Measurements from ENCODE around the gene SPOCK3.

Gene SPOCK3

GRCh38 chr4:167114416-167114971 is 119.8 kb downstream of the SPOCK3 start:
- Histone ChIP-seq H3K9ac (ENCODE audit: low read depth in 1 of 2, low read length in 2 of 2) (no peak overlapping the region), H3K27ac (ENCODE audit: low read depth in 2 of 2, low read length in 2 of 2) (no peak overlapping the region), H3K27me3 (ENCODE audit: control insufficient read depth in 2 of 2, insufficient read depth in 2 of 2, low read length in 2 of 2) (no peaks in the 10 kb centered on the region), H3K36me3 (ENCODE audit: control insufficient read depth in 2 of 2, insufficient read depth in 2 of 2, low read length in 2 of 2) (no peaks in the 10 kb centered on the region), H3K4me3 (ENCODE audit: low read length in 2 of 2) (no peak overlapping the region), H3K4me1 (ENCODE audit: control insufficient read depth in 2 of 2, insufficient read depth in 2 of 2, low read length in 2 of 2) (no peaks in the 10 kb centered on the region), H3K9me3 (ENCODE audit: control insufficient read depth in 2 of 2, low read length in 2 of 2) (no peaks in the 10 kb centered on the region)

- Histone ChIP-seq H3K36me3 (ENCODE audit: control insufficient read depth in 2 of 2, insufficient read depth in 2 of 2, low read length in 2 of 2) (no peaks in the 10 kb centered on the region), H3K27me3 (ENCODE audit: control insufficient read depth in 2 of 2, insufficient read depth in 2 of 2, low read length in 2 of 2) (no peaks in the 10 kb centered on the region), H3K27ac (ENCODE audit: low read depth in 2 of 2, low read length in 2 of 2) (no peak overlapping the region), H3K4me1 (ENCODE audit: control insufficient read depth in 2 of 2, insufficient read depth in 2 of 2, low read length in 2 of 2) (no peaks in the 10 kb centered on the region), H3K4me3 (ENCODE audit: low read length in 2 of 2) (no peak overlapping the region), H3K9ac (ENCODE audit: low read depth in 1 of 2, low read length in 2 of 2) (no peak overlapping the region), H3K9me3 (ENCODE audit: control insufficient read depth in 2 of 2, low read length in 2 of 2) (no peaks in the 10 kb centered on the region)
These were observed 122.7 kb downstream of the SPOCK3 start for GRCh38 chr4:167111622-167112021.

- H3K27ac ChIP-seq (ENCODE audit: low read depth in 2 of 2, low read length in 2 of 2): no peak overlapping the region
- no peaks in the 10 kb centered on the region for H3K27me3 ChIP-seq (ENCODE audit: control insufficient read depth in 2 of 2, insufficient read depth in 2 of 2, low read length in 2 of 2)
- H3K9ac ChIP-seq (ENCODE audit: low read depth in 1 of 2, low read length in 2 of 2): no peak overlapping the region
These were observed 123.2 kb downstream of the SPOCK3 start for GRCh38 chr4:167111092-167111491.

GRCh38 chr4:167109859-167110258 is 124.4 kb downstream of the SPOCK3 start:
- Histone ChIP-seq H3K4me1 (ENCODE audit: control insufficient read depth in 2 of 2, insufficient read depth in 2 of 2, low read length in 2 of 2) (no peaks in the 10 kb centered on the region), H3K4me3 (ENCODE audit: low read length in 2 of 2) (no peak overlapping the region), H3K36me3 (ENCODE audit: control insufficient read depth in 2 of 2, insufficient read depth in 2 of 2, low read length in 2 of 2) (no peaks in the 10 kb centered on the region), H3K27me3 (ENCODE audit: control insufficient read depth in 2 of 2, insufficient read depth in 2 of 2, low read length in 2 of 2) (no peaks in the 10 kb centered on the region), H3K27ac (ENCODE audit: low read depth in 2 of 2, low read length in 2 of 2) (no peak overlapping the region), H3K9ac (ENCODE audit: low read depth in 1 of 2, low read length in 2 of 2) (no peak overlapping the region), H3K9me3 (ENCODE audit: control insufficient read depth in 2 of 2, low read length in 2 of 2) (no peaks in the 10 kb centered on the region)

More at GRCh38 chr4:167111092-167111491, 123.2 kb downstream of the SPOCK3 start:
- Histone ChIP-seq H3K4me1 (ENCODE audit: control insufficient read depth in 2 of 2, insufficient read depth in 2 of 2, low read length in 2 of 2) (no peaks in the 10 kb centered on the region), H3K4me3 (ENCODE audit: low read length in 2 of 2) (no peak overlapping the region), H3K36me3 (ENCODE audit: control insufficient read depth in 2 of 2, insufficient read depth in 2 of 2, low read length in 2 of 2) (no peaks in the 10 kb centered on the region), H3K9me3 (ENCODE audit: control insufficient read depth in 2 of 2, low read length in 2 of 2) (no peaks in the 10 kb centered on the region)

- no peak overlapping the region for H3K9ac ChIP-seq (ENCODE audit: low read depth in 1 of 2, low read length in 2 of 2)
- H3K36me3 ChIP-seq (ENCODE audit: control insufficient read depth in 2 of 2, insufficient read depth in 2 of 2, low read length in 2 of 2): no peaks in the 10 kb centered on the region
- no peak overlapping the region for H3K4me3 ChIP-seq (ENCODE audit: low read length in 2 of 2)
- H3K27ac ChIP-seq (ENCODE audit: low read depth in 2 of 2, low read length in 2 of 2): no peak overlapping the region
- no peaks in the 10 kb centered on the region for H3K4me1 ChIP-seq (ENCODE audit: control insufficient read depth in 2 of 2, insufficient read depth in 2 of 2, low read length in 2 of 2)
- no peaks in the 10 kb centered on the region for H3K9me3 ChIP-seq (ENCODE audit: control insufficient read depth in 2 of 2, low read length in 2 of 2)
- H3K27me3 ChIP-seq (ENCODE audit: control insufficient read depth in 2 of 2, insufficient read depth in 2 of 2, low read length in 2 of 2): no peaks in the 10 kb centered on the region
These were observed 128.4 kb downstream of the SPOCK3 start for GRCh38 chr4:167105857-167106256.

- Histone ChIP-seq H3K4me3 (ENCODE audit: low read length in 2 of 2) (no peak overlapping the region), H3K9ac (ENCODE audit: low read depth in 1 of 2, low read length in 2 of 2) (no peak overlapping the region), H3K9me3 (ENCODE audit: control insufficient read depth in 2 of 2, low read length in 2 of 2) (no peaks in the 10 kb centered on the region), H3K27me3 (ENCODE audit: control insufficient read depth in 2 of 2, insufficient read depth in 2 of 2, low read length in 2 of 2) (no peaks in the 10 kb centered on the region), H3K36me3 (ENCODE audit: control insufficient read depth in 2 of 2, insufficient read depth in 2 of 2, low read length in 2 of 2) (no peaks in the 10 kb centered on the region), H3K4me1 (ENCODE audit: control insufficient read depth in 2 of 2, insufficient read depth in 2 of 2, low read length in 2 of 2) (no peaks in the 10 kb centered on the region), H3K27ac (ENCODE audit: low read depth in 2 of 2, low read length in 2 of 2) (no peak overlapping the region)
These were observed 131.8 kb downstream of the SPOCK3 start for GRCh38 chr4:167102475-167102874.

GRCh38 chr4:167101035-167101434 is 133.3 kb downstream of the SPOCK3 start:
- no peaks in the 10 kb centered on the region for H3K9me3 ChIP-seq (ENCODE audit: control insufficient read depth in 2 of 2, low read length in 2 of 2)
- H3K9ac ChIP-seq (ENCODE audit: low read depth in 1 of 2, low read length in 2 of 2): no peak overlapping the region
- no peak overlapping the region for H3K4me3 ChIP-seq (ENCODE audit: low read length in 2 of 2)
- H3K27me3 ChIP-seq (ENCODE audit: control insufficient read depth in 2 of 2, insufficient read depth in 2 of 2, low read length in 2 of 2): no peaks in the 10 kb centered on the region
- no peak overlapping the region for H3K27ac ChIP-seq (ENCODE audit: low read depth in 2 of 2, low read length in 2 of 2)
- H3K4me1 ChIP-seq (ENCODE audit: control insufficient read depth in 2 of 2, insufficient read depth in 2 of 2, low read length in 2 of 2): no peaks in the 10 kb centered on the region
- no peaks in the 10 kb centered on the region for H3K36me3 ChIP-seq (ENCODE audit: control insufficient read depth in 2 of 2, insufficient read depth in 2 of 2, low read length in 2 of 2)

- Histone ChIP-seq H3K4me1 (ENCODE audit: control insufficient read depth in 2 of 2, insufficient read depth in 2 of 2, low read length in 2 of 2) (no peaks in the 10 kb centered on the region), H3K9me3 (ENCODE audit: control insufficient read depth in 2 of 2, low read length in 2 of 2) (no peaks in the 10 kb centered on the region), H3K27ac (ENCODE audit: low read depth in 2 of 2, low read length in 2 of 2) (no peak overlapping the region), H3K27me3 (ENCODE audit: control insufficient read depth in 2 of 2, insufficient read depth in 2 of 2, low read length in 2 of 2) (no peaks in the 10 kb centered on the region), H3K9ac (ENCODE audit: low read depth in 1 of 2, low read length in 2 of 2) (no peak overlapping the region), H3K4me3 (ENCODE audit: low read length in 2 of 2) (no peak overlapping the region), H3K36me3 (ENCODE audit: control insufficient read depth in 2 of 2, insufficient read depth in 2 of 2, low read length in 2 of 2) (no peaks in the 10 kb centered on the region)
These were observed 134.2 kb downstream of the SPOCK3 start for GRCh38 chr4:167100120-167100519.

GRCh38 chr4:167088115-167088514 is 146.2 kb downstream of the SPOCK3 start:
- Histone ChIP-seq H3K4me3 (ENCODE audit: low read length in 2 of 2) (no peak overlapping the region), H3K27me3 (ENCODE audit: control insufficient read depth in 2 of 2, insufficient read depth in 2 of 2, low read length in 2 of 2) (no peaks in the 10 kb centered on the region), H3K27ac (ENCODE audit: low read depth in 2 of 2, low read length in 2 of 2) (no peak overlapping the region), H3K9ac (ENCODE audit: low read depth in 1 of 2, low read length in 2 of 2) (no peak overlapping the region), H3K9me3 (ENCODE audit: control insufficient read depth in 2 of 2, low read length in 2 of 2) (no peaks in the 10 kb centered on the region), H3K4me1 (ENCODE audit: control insufficient read depth in 2 of 2, insufficient read depth in 2 of 2, low read length in 2 of 2) (no peaks in the 10 kb centered on the region), H3K36me3 (ENCODE audit: control insufficient read depth in 2 of 2, insufficient read depth in 2 of 2, low read length in 2 of 2) (no peaks in the 10 kb centered on the region)

- no peak overlapping the region for H3K9ac ChIP-seq (ENCODE audit: low read depth in 1 of 2, low read length in 2 of 2)
- no peaks in the 10 kb centered on the region for H3K9me3 ChIP-seq (ENCODE audit: control insufficient read depth in 2 of 2, low read length in 2 of 2)
- H3K27me3 ChIP-seq (ENCODE audit: control insufficient read depth in 2 of 2, insufficient read depth in 2 of 2, low read length in 2 of 2): no peaks in the 10 kb centered on the region
- H3K27ac ChIP-seq (ENCODE audit: low read depth in 2 of 2, low read length in 2 of 2): no peak overlapping the region
- H3K4me1 ChIP-seq (ENCODE audit: control insufficient read depth in 2 of 2, insufficient read depth in 2 of 2, low read length in 2 of 2): no peaks in the 10 kb centered on the region
- H3K36me3 ChIP-seq (ENCODE audit: control insufficient read depth in 2 of 2, insufficient read depth in 2 of 2, low read length in 2 of 2): no peaks in the 10 kb centered on the region
- no peak overlapping the region for H3K4me3 ChIP-seq (ENCODE audit: low read length in 2 of 2)
These were observed 150.0 kb downstream of the SPOCK3 start for GRCh38 chr4:167084321-167084720.

GRCh38 chr4:167079762-167080161 is 154.5 kb downstream of the SPOCK3 start:
- H3K4me3 ChIP-seq (ENCODE audit: low read length in 2 of 2): no peak overlapping the region
- no peaks in the 10 kb centered on the region for H3K27me3 ChIP-seq (ENCODE audit: control insufficient read depth in 2 of 2, insufficient read depth in 2 of 2, low read length in 2 of 2)
- H3K9ac ChIP-seq (ENCODE audit: low read depth in 1 of 2, low read length in 2 of 2): no peak overlapping the region
- no peaks in the 10 kb centered on the region for H3K36me3 ChIP-seq (ENCODE audit: control insufficient read depth in 2 of 2, insufficient read depth in 2 of 2, low read length in 2 of 2)
- no peaks in the 10 kb centered on the region for H3K9me3 ChIP-seq (ENCODE audit: control insufficient read depth in 2 of 2, low read length in 2 of 2)
- H3K4me1 ChIP-seq (ENCODE audit: control insufficient read depth in 2 of 2, insufficient read depth in 2 of 2, low read length in 2 of 2): no peaks in the 10 kb centered on the region
- no peak overlapping the region for H3K27ac ChIP-seq (ENCODE audit: low read depth in 2 of 2, low read length in 2 of 2)

Measured in mucosa of rectum (tissue), 2 donors.